Stimulated activated CD4-positive, alpha-beta T cell treated with anti-CD3 and anti-CD28 coated beads, Interleukin-4, amount 100 ng/mL, for 24 hours (primary cell): ENCODE measurements around the gene COL20A1.
A peak's percentile ranks its signal among the peaks of the same experiment; 100 is the strongest.

Experiments
- DNase-seq: peaks from one replicate; pipeline ENCODE4 v3.0.0-alpha.2; 2020

COL20A1 gene

GRCh38 chr20:63279931-63280330, 13.1 kb upstream of the COL20A1 start:
- no peak for DNase-seq

DNA sequence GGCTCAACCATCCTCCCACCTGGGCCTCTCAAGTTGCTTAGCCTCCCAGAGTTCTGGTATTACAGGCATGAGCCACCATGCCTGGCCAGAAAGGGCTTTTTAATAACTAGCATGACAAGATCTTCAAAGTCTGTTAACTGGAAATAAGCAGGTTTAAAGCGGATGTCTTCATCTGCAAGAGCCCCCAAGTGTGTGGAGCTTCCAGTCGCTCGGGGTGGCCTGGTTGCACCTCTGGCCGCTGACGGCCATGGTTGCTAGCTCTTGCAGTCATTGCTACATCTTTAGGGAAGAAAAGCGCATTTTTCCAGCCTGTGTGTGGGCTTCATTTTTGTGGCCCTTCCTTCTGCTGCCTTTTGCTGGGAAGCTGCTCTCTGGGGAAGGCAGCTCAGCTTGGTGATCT, 12.6 kb upstream of the COL20A1 start:
- DNase-seq = no peak

DNA sequence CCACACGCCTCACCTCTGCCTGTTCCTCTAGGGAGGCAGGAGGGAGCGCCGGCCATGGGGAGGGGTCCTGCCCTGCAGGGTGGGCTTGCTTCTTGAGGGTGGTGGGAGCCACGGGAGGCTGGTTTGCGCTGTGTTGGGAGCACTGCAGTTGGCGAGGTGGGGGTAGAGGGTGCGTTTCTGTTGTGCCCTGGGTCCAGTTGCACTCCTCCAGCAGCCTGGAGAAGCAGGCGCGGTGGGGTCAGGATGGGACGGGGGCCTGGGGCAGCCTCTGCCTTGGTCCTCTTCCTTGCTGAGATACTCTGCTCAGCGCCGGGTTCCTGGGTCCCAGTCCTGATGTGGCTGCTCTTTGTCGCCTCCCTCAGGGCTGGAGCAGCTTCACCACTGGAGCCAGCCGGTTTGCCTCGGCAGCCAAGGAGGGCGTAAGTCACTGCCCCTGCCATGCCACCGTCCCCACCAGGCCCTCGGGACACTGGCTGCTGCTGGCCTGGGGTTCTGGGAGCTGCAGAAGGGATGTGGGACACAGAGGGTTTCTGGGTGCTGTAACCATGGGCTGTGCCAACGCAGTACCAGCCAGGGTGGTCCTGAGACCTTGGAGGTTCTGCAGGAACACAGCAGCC, 11.9 kb upstream of the COL20A1 start:
- DNase-seq = no peak

DNA sequence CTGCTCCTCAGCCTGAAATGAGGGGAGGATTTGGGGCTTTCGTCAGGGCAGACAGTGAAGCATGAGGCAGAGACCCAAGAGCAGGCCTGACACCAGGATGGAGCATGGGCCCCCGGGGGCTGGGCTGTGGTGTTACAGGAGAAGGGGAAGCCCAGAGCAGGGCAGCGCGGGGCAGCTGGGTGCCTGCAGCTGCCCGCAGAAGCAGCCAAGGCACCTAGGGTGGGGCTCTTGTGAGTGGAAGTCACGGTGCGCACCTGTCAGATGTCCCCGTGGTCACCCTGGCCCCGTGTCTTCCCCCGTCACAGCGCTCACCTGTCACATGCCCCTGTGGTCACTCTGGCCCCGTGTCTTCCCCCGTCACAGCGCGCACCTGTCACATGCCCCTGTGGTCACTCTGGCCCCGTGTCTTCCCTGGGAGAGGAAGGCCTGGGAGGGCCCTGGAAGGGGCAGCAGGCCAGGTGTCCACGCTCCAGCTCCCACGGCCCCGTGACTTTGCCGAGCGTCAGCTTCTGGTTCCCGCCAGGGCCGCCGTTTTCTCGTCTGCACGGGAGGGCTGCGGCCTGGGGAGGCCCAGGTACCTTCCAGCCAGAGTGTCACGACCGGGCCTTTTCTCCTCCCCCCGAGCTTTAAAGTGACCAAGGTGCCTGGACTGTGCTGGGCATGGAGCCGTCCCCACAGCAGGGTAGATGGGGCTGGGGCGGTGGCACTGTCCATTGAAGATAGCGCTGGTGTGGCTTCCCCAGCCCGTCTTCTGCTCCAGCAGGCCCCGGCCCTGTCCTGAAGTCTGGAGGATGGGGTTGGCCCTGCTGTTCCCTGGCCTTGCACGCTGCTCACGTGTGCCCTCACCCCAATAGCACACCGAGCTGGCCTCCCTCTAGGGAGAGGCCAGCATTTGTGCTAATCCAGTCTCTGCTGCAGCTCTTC, 11.0 kb upstream of the COL20A1 start:
- no peak for DNase-seq

DNA sequence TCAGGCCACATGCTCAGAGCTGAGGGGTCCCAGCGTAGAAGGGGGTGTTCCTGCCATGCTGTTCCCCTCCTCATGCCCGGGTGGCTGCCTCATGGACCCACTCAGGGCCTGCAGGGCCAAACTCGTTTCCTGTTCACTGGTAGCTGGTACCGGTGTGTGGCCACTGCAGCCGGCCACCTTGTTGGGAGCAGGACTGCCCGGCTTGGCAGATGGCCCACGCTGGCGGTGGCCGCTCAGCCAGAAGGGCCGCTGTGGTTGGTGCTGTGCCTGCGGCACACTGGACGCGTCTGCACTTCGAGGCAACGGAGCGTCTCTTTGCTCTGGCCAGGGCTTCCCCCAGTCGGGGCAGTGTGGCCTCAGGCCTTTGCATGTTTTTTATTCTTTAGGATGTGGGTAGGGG, 10.0 kb upstream of the COL20A1 start:
- no peak for DNase-seq

DNA sequence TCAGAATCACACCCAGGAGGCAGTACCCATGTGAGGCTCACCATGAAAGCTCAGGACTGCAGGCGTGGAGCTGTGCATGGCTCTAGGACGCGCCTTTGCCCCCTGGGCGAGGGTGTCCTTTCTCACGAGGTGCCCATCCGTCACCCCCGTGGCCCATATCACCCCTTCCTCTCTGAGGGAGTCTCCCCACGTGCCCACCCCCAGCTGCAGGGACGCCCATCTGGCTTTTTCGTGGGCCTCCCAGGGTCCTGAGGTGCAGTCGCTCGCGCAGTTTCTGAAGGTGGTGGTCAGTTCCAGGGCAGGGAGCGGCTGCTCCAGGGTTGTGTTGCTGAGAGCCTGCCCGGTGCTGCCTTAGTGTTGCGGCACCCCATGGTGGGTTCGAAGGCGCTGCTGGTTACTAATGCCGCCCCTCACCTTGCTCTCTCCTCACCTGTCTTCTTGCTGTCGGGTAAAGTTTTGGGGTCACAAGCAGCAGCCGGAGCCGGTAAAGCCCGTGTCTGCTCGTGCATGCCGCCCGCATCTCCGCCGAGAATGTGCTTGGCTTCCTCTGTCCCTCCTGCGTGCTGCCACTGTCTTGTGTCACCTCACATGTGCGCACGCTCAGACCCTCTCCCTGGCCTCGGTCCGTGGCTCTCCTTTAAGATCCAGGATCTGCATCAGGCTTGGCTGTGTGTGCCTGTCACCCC, 9.4 kb upstream of the COL20A1 start:
- DNase-seq = no peak

DNA sequence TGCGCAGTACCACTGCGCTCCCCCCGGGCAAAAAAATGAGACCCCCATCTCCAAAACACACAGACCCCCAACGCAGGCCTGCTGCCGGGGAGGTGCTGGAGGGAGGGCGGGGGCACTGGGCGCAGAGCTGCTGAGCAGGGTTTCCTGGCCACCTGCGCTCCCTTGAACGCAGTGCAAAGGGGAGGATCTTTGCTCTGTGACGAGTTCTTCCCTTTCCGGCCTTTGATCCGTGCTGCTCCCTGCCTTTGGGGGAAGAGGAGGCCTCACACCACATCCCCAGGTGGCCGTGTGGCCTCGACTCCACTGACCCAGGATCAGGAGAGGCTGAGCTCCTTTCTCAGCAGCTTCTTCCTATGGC, 8.9 kb upstream of the COL20A1 start:
- no peak for DNase-seq

- no peak for DNase-seq
These were observed 8.4 kb upstream of the COL20A1 start for GRCh38 chr20:63284544-63284949.

DNA sequence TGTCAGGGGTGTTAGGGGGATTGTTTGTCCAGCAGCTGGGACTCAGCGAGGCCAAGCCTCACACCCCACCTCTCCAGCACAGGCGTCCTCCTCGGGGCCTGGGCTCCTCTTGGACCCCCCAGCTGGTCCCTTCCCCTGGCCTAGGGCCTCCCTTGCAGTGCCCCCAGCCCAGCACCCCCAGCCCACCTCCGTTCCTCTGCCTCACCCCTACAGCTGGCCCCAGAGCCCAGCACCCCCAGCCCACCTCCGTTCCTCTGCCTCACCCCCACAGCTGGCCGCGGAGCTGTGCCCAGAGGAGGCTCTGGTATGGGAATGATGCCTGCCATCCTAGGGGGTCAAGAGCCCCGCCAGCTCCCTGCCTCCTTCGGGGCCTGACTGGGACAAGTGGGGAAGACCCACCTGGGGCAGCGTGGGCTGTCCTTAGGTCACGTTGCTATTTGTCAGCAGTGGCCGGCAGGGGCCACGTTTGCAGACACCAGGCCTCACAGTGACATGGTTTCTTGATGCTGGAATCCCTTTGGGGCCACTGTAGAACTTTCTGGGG, 7.9 kb upstream of the COL20A1 start:
- DNase-seq = no peak

DNA sequence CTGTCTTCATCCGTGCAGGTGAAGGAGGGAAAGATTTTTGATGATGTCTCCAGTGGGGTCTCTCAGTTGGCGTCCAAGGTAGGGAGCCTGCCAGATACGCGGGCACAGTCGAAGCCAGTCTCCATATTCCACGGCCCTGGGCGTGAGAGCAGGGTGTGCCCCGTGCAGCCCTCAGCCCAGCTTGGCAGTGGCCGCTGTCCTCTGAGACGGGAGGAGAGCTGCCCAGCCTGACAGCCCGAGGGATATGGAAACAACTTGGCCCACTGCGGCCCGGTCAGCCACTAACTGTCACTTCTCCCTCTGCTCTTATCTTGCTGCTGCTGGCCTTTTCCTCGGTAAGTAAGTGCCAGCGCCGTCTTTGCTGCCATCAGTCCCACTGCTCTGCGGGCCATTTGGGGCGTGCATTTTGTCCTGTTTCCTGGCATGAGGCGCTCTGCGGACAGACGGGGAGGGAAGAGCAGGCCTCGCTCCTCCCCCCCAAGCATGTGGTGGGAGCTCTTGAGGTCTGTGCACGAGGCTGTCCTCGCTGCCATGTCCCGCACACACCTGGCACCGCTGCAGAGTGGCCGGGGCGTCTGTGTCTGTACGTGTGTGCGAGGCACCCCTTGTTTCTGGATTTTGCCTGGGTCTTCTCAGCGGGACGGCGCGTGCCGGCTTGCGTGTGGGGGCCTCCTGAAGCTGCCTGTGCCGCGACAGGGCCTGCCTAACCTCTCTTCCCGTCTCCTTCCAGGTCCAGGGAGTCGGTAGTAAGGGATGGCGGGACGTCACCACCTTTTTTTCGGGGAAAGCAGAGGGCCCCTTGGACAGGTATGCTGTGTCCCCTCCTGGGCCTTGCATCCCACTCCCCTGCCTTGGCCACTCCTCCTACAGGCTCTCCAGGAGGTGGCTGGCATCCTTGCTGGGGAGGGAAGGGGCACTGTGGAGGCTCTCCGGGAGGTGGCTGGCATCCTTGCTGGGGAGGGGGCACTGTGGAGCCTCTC, 7.1 kb upstream of the COL20A1 start:
- no peak for DNase-seq

- no peak for DNase-seq
These were observed 5.9 kb upstream of the COL20A1 start for GRCh38 chr20:63286781-63287696.

DNA sequence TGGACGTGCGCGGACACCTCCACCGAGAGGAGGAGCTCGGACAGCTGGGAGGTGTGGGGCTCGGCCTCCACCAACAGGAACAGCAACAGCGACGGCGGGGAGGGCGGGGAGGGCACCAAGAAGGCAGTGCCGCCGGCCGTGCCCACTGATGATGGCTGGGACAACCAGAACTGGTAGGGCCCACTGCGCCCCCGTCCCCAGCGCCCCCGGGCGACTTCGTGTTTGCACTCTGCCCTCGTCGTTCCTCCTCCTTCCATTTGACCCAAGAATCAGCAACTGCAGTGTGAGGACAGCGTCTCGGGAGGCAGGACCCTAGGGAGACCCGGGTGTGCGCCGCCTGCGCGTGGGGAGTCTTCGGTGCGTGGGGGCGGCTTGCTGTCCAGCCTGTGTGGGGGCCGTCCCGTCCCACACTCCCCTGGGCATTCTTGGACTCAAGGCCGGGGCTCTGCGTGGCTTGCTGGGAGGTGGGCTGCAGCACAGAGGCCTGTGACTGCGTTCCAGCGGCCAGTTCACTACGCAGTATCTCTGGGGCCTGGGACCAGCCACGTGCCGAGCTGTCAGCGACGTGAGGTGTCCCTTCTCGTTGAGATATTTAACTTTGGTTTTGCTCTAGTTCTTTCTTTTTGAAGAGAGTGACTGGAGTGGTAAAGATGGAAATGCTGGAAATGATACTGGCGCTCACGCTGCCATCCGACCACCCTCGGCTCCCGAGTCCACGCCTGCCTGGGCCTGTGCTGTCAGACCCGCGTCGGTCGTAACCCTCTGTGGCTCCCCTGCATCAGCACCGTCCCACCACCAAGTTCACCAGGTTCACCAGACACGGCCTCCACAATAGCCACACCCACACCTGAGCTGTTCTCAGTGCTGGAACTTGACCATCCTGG, 5.0 kb upstream of the COL20A1 start:
- DNase-seq = no peak

DNA sequence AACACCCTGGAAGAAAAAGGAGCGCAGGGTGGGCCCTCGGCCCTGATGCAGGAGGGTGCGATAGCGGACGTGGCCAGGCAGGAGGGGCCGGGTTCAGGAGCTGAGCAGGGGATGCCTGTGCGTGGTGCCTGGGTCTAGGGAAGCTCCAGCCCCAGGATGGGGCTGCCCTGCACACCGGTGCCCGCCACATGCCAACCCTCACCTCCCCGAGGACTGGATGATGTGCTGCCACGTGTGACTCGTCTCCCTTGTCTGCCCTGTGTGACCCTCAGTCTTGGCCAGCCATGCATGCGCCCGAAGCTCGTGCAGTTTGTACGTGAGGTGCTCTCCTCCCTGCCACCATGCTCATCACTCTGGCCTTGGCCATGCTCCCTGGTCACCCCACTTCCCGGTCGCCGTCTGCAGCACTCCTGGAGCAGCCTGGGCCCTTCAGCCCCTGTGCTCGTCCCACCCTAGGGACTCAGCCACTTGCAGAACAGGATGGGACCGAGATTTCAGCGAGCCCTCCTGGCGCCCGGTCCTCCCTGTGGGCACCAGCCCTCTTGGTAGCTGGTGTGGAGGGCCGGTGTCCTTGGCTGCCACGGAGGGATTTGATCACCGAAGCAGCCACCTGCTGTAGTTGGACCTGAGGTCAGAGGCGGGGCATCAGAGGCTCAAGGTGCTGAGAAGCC, 4.3 kb upstream of the COL20A1 start:
- no peak for DNase-seq

GRCh38 chr20:63289311-63290135, 3.5 kb upstream of the COL20A1 start:
- no peak for DNase-seq

- DNase-seq = no peak
These were observed 2.8 kb upstream of the COL20A1 start for GRCh38 chr20:63290136-63290676.

DNA sequence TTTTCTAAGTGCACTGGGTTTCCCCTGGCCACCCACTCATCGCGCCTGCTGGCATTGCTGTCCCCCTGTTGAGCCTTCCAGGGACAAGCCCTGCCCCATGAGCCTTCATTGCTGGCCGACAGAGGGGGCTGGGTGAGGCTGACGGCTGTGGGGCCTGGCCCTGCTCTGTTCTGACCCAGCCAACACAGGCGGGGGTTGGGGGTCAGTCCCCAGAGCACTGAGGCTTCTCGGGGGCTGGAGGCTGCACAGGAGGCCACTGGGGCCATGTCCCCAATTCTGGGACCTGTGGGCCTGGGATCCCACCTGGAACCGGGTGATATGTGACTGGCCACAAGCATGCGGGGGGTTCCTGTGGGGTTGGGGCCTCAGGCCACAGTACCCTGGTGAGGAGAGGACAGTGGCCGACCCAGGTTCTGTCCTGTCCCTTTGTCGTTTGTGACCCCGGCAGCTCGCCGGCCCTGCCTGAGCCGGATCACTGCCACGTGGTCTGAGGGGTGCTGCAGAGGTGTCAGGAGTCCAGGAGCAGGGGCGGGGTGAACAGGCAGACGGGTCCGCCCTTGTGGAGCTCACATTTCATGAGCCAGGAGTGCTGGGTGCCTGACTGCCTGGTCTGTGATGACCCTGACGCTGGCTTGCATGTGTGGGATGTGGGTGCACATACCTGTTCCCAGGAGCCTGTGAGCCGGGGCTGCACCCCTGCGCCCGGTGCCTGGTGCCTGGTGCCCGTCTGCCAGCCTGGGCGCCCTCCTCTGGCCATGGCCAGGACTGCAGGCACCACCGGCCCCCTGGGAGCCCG, 2.1 kb upstream of the COL20A1 start:
- peak; percentile 67 for DNase-seq

- no peak for DNase-seq
These were observed 1.2 kb upstream of the COL20A1 start for GRCh38 chr20:63291811-63292210.

- no peak for DNase-seq
These were observed 689 bp upstream of the COL20A1 start for GRCh38 chr20:63292292-63292701.
